Renal cortical epithelial cell (primary cell): Measurements from ENCODE around the gene LRRC49. TPM values are rescaled to one million over a fixed set of nuclear protein-coding genes. Genes with fewer than 3 reads are reported as not detected.

ENCODE experiments used
- DNase-seq: peaks from one replicate; pipeline ENCODE4 v3.0.0-alpha.2; 2011; ENCODE audit warnings: low read depth
- total RNA-seq: library from RNA; depleted of rRNA; stranded (reverse); fragments of >200 nt; gene quantifications from 2 replicates; pipeline ENCODE4 v1.2.3, GENCODE V29; 2014

Gene LRRC49
- total RNA-seq, 1 donor from 2014 or later = 22.0 TPM

DNA sequence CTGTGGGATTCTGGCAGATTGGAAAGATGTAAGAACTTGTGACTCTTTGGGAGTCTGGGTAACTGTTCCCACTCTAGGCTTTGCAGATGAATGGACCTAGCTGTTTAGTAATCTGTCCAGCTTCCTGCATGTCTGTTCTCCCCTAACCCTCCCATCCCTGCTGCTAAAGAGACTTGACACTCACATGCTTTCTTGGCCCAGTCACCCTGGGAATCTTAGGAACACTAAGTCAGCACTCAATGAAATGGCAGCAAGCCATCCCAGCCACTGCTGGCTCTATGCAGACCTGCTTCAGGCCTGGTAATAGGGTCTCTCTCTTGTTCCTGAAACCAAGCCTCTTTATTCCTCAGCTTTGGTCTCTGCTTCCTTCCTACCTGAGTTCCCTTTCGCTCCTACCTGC, 158.9 kb downstream of the LRRC49 start:
- no peak for DNase-seq

DNA sequence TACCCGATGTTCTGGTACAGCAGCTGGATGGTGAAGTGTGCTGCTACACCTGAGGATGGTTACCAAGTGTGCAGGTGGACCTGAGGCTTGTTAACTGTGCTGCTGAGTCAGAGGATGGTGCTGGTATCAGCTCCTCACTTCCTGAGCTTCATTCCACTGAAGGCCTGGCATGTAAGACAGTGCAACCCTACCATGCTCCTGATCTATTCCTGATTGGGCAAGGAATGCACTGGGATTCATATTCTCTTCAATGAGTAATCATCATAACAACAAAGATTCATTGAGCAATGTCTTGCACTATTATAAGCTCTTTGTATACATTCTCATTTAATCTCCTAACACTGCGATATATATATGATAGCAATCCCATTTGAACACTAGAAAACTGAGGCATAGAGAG, 159.7 kb downstream of the LRRC49 start:
- DNase-seq = peak; percentile 23

DNA sequence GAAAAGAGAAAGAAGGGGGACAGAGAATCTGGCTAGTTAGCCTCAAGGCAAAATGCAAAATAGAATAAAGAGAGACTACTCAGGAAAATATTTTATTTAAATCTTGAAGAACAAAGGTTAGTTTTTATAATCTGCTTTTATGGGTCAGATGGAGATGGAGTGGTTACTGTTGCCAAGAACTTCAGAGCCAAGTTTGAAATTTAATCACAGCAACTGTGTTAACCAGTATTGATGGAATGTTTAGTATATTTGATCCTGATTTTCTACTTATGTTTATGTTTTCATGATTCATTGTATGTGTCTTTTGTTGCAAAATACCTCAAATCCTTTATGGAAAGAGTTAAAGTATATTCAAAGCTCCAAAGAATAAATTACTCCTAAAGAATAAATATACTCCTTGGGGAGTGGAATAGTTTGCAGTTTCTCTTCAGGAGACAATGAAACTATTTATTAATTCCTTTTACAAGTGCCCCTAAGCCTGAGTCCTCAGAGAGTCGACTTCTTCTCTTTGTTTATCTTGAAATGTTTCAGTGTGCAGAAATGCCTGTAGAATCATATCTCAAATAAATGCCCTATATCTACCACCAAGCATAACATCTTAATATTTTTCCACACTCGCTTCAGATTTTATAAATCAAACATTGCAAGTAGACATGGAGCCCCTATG, 161.8 kb downstream of the LRRC49 start:
- DNase-seq = no peak

DNA sequence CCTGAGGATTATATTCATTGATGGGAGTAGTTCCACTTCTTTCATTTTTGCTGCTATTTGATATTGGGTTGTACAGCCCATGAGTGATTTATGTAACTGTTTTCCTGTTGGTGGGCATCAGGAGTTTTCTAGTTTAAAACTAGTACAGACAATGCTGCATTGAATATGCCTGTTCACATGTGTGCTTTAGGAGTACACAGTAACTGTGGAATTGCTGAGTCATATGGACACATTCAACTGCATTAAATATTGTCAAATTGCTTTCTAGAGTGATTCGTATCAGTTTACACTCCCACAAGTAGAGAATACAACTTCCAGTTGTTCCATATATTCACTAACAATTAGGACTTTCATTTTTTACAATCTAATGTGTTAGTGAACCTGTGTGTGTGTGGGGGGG, 162.8 kb downstream of the LRRC49 start:
- DNase-seq = peak; percentile 53

DNA sequence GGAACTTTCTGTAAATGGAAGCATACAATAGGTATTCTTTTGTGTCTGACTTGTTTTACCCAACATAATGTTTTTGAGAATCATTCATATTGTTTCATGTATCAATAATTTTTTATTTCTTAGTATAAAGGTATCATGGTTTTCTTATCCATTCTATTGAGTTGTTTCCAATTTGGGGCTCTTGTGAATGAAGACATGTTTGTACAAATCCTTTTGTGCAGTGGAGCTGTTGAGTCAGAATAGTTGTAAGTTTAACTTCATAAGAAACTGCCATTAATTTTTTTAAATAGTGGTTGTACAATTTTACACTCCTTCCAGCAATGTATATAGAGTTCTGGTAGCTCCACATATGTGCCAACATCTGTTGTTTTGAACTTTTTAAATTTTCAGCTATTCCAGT, 163.5 kb downstream of the LRRC49 start:
- DNase-seq = no peak

DNA sequence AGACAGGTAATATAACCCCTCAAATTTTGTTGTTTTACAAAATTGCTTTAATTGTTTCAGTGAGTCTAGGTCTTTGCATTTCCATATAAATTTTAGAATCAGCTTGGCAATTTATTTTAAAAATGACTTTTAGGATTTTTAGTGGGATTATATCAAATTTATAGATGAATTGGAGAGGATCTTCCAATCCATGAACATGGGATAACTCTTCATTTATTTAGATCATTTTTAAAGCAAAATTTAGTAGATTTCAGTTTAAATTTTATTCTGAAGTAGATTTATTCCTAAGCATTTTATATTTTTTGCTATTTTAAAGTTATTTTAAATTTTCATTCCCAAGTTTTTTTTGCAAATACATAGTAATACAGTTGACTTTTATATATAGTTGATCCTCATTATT, 164.5 kb downstream of the LRRC49 start:
- no peak for DNase-seq

DNA sequence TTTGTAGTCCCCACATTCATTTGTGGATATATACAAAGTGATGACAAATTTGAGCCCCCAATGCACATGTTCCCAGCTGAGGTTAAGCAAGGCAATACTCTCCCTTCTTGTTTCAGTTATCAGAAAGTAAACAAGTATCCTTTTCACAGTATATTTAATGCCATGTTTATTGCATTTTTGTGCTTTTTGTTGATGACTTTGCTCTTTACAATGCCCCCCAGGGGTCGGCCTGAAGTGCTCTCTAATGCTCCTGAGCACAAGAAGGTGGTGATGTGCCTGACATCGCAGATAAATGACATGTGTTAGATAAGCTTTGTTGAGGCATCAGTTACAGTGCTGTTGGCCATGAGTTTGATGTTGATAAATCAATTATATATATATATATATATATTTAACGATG, 165.0 kb downstream of the LRRC49 start:
- no peak for DNase-seq

DNA sequence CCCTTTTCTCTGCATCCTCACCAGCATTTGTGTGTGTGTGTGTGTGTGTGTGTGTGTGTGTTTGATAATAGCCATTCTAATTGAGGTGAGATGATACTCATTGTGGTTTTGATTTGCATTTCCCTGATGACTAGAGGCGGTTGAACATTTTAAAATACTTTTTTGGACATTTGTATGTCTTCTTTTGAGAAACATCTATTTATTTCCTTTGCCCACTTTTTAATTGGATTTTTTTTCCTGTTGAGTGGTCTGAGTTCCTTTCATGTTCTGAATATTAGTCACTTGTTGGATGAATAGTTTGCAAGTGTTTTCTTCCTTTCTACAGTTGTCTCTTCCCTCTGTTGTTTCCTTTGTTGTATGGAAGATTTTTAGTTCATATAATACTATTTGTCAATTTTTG, 168.4 kb downstream of the LRRC49 start:
- DNase-seq = peak; percentile 49

DNA sequence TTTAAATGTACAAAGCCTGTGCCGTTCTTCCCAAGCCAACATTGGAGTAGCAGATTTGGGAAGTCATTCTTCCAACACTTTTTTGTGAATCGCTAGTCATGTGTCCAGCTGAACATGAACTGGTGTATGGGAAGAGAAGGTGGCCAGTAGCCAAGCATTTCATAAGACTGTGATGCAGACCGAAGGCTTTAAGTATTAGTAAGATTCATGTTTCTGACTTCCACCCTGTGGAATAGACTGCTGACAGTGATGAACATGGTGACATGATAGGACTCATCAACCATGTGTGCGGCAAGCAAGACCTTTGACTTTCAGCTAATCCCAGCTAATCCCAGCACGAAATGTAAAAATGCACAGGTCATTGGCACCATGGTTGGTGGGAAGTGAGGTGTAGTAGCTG, 174.4 kb downstream of the LRRC49 start:
- no peak for DNase-seq

DNA sequence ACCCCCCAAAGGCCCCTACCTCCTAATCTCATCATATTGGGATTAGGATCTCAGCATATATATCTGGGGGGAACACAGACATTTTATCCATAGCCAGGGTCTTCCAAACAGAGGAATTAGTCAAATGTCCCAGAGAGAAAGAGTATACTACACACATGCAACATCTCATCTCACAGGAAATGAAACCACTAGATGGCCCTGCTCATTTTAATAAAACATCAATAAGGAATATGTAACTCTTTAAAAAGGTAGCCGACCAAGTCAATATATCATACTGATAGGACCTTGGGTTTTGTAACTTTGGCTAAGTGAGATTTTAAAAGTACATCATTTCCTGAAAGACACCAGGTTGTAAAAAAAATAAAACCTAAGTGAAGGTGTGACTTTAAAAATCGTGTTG, 177.1 kb downstream of the LRRC49 start:
- DNase-seq = no peak

DNA sequence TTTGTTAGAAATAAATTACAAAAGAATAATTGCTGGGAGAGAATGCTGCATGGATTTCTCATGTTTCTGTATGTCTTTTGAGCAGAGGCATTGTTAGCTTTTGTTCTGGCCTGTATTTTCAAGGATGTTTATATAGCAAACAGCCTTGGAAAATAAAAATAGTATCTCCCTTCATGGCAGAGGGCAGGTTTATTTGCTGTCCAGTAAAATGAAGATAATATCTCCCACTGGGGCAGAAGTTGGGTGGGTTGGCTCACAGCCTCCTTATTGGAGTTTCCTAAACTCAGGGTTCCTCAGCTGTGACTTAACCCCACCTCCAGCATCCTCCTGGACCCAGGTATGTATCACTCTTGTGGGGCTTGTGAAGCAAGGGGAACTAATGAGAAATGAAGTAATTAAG, 178.9 kb downstream of the LRRC49 start:
- DNase-seq = no peak

DNA sequence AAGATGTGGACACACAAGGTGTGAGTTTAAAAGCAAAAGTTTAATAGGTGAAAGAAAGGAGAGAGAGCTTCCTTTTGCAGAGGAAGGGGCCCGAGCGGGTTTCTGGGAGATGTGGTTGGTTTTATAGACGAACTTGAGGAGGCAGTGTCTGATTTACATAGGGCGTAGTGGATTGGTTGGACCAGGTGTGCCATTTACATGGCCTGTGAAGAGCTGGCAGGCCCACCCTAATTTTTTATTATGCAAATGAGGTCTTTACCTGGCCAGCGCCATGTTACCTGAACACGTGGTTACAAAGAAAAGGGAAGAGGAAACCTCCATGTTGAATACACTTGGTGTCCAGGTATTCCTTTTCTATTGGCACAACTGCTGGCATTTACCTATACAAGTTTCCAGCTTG, 179.8 kb downstream of the LRRC49 start:
- DNase-seq = no peak

DNA sequence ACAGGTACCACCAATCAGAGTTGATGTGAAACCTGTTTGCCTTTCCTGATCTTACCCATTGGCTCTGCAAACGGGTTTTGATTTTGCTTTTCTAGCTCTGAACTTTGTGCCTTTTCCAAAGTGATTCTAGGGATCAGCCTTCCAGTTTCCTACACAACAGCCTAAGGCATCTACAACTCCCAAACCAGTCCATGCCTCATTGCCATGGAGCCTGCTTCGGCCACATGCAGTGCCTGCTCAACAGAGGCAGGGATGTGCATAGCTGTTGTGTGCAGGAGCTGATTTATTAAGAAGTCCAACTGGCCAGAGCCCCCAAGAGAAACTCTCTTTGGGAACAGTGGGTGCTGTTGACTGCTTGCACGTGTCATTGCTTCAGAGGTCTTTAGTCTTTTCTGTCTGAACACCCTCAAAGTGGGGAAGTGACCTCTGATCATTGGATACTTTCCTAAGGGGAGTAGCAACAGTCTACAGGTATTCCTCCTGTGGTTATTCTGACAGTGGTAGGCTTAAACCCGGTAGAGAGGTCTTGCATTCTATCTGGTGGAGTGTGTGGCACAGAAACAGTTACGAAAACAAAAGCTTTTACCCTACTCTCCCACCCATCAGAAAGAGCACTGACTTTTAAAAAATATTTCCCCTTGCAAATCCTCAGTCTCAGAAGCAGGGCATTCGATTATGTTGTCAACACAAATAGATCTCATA, 186.0 kb downstream of the LRRC49 start:
- DNase-seq = no peak

DNA sequence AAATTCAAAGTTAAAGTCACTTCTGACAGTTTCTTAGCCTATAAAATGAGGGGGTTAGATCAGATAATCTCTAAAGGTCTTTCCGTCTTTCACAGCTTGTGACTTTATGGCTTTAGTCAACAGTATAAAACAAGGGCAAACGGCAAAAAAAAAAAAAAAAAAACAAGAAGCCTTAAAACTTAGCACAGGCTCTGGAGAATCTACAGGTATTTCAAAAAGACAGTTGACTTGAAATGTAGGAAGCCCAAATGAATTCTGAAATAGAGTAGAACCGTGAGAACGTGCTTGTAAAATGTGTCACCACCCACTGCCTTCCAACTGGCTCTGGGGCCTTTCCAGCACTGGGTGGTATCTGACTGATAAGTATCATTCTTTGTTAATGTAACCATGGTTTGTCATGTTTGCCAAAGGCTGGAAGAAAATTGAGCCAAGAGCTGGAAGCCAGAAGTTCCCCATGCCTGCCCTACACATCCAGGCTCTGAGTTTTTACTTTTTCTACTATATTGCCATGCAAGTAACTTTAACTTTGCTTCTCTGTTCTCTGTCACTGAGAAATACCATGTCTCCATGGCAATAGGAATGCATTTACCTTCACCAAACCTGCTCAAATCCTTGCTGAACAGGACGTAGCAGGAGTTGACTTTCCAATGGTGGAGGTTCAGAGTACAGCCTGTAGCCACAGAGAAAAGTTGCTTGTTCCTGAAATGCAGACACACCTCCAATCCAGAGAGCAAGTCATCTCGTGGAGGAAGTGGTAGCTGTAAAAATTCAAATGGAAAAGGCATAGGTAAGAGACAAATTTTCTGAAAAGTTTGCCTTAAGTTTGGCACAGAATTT, 186.8 kb downstream of the LRRC49 start:
- peak; percentile 71 for DNase-seq

DNA sequence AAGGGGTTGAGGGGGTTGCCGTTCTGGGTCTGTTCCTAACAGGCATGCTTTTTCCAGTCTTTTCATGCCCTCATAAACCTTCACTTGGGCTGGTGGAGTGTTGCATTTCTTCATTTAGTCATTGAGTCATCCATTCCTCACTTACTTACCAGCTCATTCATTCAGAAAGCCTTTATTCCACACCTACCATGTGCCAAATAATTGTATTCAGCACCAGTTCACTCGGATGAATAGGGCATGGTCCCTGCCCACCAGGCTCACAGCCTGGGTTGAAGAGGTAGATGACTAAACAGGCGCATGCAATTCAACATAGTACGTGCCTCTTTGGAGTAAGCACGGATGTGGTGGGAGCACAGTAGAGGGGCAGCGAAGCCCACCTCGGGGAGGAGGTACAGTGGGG, 187.5 kb downstream of the LRRC49 start:
- peak; percentile 20 for DNase-seq

DNA sequence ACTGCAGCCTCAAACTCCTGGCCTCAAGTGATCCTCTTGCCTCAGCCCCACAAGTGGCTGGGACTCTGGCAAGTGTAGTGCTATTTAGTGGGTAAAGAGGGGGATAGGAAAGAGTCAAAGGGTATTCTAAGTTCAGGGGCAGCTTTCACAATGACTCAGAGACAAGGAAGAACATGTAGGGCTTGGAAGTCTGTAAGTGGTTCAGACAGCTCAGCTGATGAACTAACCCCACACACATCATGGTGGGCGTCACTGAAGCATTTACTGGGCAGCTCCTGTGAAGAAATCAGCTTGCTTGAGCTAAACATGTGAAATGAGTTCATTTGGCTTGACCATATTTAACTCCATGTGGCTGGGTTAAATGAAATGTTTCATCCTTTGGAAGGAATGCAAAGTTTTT, 188.1 kb downstream of the LRRC49 start:
- peak; percentile 70 for DNase-seq

DNA sequence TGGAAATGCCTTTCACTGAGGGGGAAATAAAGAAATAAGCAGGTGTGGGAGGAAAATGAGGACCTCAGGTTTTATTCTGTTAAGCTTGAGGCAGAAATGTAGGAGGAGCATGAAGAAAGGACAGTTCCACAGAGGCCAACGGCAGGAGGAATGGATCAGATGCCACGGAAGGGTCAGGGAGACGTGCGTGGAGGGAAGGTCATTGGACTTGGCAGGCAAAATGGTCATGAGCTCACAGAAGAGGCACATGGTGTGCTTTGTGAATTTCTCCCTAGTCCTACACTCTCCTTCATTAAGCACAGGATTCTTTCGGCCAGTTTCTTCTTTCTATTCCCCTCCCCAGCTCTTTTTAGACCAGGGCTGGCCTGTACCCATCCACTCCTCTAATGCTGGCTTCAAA, 190.2 kb downstream of the LRRC49 start:
- no peak for DNase-seq

DNA sequence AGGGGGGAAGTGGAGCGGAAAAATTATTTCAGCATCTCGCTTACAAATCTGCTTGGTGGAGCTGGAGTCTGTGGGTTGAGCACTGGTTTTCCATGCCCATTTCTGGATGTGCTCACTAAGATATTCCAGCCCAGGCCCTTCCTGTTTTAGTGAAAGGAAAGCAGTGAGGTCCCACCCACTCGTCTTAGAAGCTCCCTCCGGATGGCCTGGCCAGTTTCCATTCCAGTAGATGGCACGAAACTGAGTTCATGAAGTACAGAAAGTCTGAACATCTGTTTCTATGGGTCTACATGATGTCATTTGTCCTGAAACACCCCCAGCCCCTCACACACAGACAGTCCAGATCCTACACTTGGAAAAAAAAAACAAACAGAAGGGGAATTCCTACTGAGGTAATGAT, 190.7 kb downstream of the LRRC49 start:
- no peak for DNase-seq

DNA sequence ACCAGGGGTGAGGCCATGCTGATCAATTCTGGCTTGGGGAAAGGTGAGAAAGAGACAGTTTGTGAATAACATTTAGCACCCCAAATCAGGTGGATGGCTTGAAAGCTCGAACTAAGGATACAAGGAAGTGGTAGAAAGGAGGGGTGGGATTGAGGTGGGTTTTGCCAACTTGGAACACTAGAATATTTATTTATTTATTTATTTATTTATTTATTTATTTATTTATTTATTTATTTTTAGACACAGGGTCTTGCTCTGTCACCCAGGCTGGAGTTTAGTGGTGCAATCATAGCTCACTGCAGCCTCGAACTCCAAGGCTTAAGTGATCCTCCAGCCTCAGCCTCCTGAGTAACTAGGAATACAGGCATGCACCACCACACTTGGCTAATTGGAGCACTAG, 191.6 kb downstream of the LRRC49 start:
- DNase-seq = no peak

DNA sequence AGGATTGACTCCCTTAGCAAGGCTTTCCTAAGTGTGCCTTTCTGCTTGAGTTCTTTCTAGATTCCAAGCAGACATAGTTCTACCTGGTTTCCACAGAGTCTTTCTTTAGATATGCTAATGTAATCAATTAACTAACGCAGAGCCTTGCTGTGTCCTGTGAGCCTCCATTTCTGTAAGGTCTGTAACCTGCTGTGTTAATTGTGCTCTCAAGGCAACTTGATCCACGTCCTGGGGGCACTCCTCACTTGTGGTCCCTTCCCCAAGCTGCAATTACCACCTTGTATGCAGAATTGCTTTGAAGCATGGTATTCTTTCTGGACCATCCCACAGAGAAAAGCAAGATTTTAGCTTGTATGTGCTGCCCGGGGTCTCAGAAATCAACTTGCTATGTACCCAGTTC, 193.2 kb downstream of the LRRC49 start:
- DNase-seq = no peak

DNA sequence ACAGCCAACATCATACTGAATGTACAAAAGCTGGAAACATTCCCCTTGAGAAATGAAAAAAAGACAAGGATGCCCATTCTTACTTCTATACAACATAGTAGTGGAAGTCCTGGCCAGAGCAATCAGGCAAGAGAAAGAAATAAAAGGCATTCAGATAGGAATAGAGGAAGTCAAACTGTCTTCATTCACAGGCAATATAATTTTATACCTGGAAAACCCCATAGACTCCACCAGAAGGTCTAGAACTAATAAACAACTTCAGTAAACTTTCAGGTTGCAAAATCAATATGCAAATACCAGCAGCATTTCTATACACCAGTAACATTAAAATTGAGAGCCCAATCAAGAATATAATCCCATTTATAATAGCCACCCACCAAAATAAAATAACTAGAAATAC, 195.5 kb downstream of the LRRC49 start:
- DNase-seq = no peak

DNA sequence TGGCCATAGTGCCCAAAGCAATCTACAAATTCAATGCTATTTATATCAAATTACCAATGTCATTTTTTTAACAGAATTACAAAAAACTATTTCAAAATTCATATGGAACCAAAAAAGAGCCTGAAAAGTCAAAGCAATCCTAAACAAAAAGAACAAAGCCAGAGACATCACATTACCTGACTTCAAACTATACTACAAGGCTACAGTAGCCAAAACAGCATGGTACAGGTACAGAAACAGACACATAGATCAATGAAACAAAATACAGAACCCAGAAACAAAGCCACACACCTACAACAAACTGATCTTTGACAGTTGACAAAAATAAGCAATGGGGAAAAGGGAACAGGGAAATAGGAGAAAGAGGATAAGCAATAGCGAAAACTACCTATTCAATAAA, 196.1 kb downstream of the LRRC49 start:
- no peak for DNase-seq

DNA sequence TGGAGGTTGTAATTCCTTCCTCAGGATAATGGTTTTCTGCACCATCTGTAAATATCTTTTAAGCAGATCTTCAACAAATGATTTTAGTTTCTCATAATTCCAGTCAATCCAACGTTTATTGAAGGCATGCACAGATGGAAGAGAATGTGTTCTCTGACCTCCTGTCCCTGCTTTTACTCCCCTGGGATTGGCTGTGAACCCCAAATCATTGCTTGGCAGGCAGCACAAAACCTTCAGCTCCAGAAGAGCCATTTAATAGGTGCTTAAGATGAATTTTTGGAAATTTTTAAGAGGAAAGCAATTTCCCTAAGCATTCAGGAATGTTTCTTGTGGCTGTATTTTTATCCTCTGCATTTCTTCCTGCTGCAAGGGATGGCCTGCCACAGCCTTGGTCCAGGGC, 197.2 kb downstream of the LRRC49 start:
- DNase-seq = no peak
